G401.6 (cell line): ENCODE measurements around the gene PNPLA7.

Experiments used
- FAIRE-seq: peaks from 2 replicates; lab custom pipeline; 2012; peaks lifted over from hg19 to GRCh38; lab: Jason Lieb, UNC

The PNPLA7 gene

GRCh38 chr9:137449081-137449844 lies 100.9 kb downstream of the PNPLA7 start:
- no peak for FAIRE-seq

- no peak for FAIRE-seq
These were observed 101.6 kb downstream of the PNPLA7 start for GRCh38 chr9:137448602-137448962.

- FAIRE-seq = no peak
These were observed 102.2 kb downstream of the PNPLA7 start for GRCh38 chr9:137447722-137448601.

GRCh38 chr9:137446851-137447471 lies 103.2 kb downstream of the PNPLA7 start:
- FAIRE-seq = no peak

GRCh38 chr9:137445930-137446431 lies 104.2 kb downstream of the PNPLA7 start:
- FAIRE-seq = no peak

- peak; percentile 27 for FAIRE-seq
These were observed 104.9 kb downstream of the PNPLA7 start for GRCh38 chr9:137445275-137445807.

GRCh38 chr9:137444106-137444790 lies 106.0 kb downstream of the PNPLA7 start:
- FAIRE-seq = no peak

- FAIRE-seq = no peak
These were observed 108.3 kb downstream of the PNPLA7 start for GRCh38 chr9:137441935-137442321.

GRCh38 chr9:137441289-137441934 lies 108.8 kb downstream of the PNPLA7 start, which contains the start of gene ENTPD8:
Gene ENTPD8, minus strand, starts transcription at chr9:137441357. Its CDS starts 3,072 bp downstream, at chr9:137438285.
- no peak for FAIRE-seq

GRCh38 chr9:137439158-137439714 lies 111.0 kb downstream of the PNPLA7 start:
- FAIRE-seq = no peak

GRCh38 chr9:137438591-137439157 lies 111.5 kb downstream of the PNPLA7 start:
- no peak for FAIRE-seq

GRCh38 chr9:137437691-137438590 lies 112.3 kb downstream of the PNPLA7 start:
- no peak for FAIRE-seq

- FAIRE-seq = no peak
These were observed 113.2 kb downstream of the PNPLA7 start for GRCh38 chr9:137436761-137437600.

GRCh38 chr9:137435980-137436760 lies 114.0 kb downstream of the PNPLA7 start:
- no peak for FAIRE-seq

- FAIRE-seq = no peak
These were observed 114.8 kb downstream of the PNPLA7 start for GRCh38 chr9:137435381-137435891.

- FAIRE-seq = no peak
These were observed 115.5 kb downstream of the PNPLA7 start for GRCh38 chr9:137434498-137435380.
